ENCODE data around the gene BCL2.
A peak's percentile ranks its signal among the peaks of the same experiment; 100 is the strongest.

BCL2 gene

GRCh38 chr18:63109022-63109421 is 210.5 kb downstream of the BCL2 start:
- no peak overlapping the region for H3K4me3 ChIP-seq (ENCODE audit: low read depth, low read length)
- TF ChIP-seq CTCF (IDR thresholded peaks at IDR 0.05; ENCODE audit: borderline replicate concordance, insufficient read depth, low read depth, low read length), result no peak

GRCh38 chr18:63107931-63108330 is 211.6 kb downstream of the BCL2 start:
- no peak for TF ChIP-seq CTCF (IDR thresholded peaks at IDR 0.05; ENCODE audit: borderline replicate concordance, insufficient read depth, low read depth, low read length)

GRCh38 chr18:63107171-63107845 is 212.3 kb downstream of the BCL2 start:
- no peak for TF ChIP-seq CTCF (IDR thresholded peaks at IDR 0.05; ENCODE audit: borderline replicate concordance, insufficient read depth, low read depth, low read length)
- no peak overlapping the region for H3K4me3 ChIP-seq (ENCODE audit: low read depth, low read length)

More at GRCh38 chr18:63107931-63108330, 211.6 kb downstream of the BCL2 start:
- no peak overlapping the region for H3K4me3 ChIP-seq (ENCODE audit: low read depth, low read length)

- peak overlapping the region; percentile 21 for H3K4me3 ChIP-seq (ENCODE audit: low read depth, low read length)
- TF ChIP-seq CTCF (IDR thresholded peaks at IDR 0.05; ENCODE audit: borderline replicate concordance, insufficient read depth, low read depth, low read length), result no peak
These were observed 212.8 kb downstream of the BCL2 start for GRCh38 chr18:63106727-63107126.

GRCh38 chr18:63105636-63106316 is 213.8 kb downstream of the BCL2 start:
- H3K4me3 ChIP-seq (ENCODE audit: low read depth, low read length), result no peak overlapping the region
- no peak for TF ChIP-seq CTCF (IDR thresholded peaks at IDR 0.05; ENCODE audit: borderline replicate concordance, insufficient read depth, low read depth, low read length)

GRCh38 chr18:63104868-63105267 is 214.7 kb downstream of the BCL2 start:
- TF ChIP-seq CTCF (IDR thresholded peaks at IDR 0.05; ENCODE audit: borderline replicate concordance, insufficient read depth, low read depth, low read length), result no peak
- H3K4me3 ChIP-seq (ENCODE audit: low read depth, low read length), result no peak overlapping the region

Measured in GM12875 (cell line).